ENCODE measurements around the gene KAZN. TPM values are rescaled to one million over a fixed set of nuclear protein-coding genes. Genes with fewer than 3 reads are reported as not detected.

KAZN gene
- total and polyA plus RNA-seq, 8 donors: 11.1 to 37.5 (median 30.2) TPM

DNA sequence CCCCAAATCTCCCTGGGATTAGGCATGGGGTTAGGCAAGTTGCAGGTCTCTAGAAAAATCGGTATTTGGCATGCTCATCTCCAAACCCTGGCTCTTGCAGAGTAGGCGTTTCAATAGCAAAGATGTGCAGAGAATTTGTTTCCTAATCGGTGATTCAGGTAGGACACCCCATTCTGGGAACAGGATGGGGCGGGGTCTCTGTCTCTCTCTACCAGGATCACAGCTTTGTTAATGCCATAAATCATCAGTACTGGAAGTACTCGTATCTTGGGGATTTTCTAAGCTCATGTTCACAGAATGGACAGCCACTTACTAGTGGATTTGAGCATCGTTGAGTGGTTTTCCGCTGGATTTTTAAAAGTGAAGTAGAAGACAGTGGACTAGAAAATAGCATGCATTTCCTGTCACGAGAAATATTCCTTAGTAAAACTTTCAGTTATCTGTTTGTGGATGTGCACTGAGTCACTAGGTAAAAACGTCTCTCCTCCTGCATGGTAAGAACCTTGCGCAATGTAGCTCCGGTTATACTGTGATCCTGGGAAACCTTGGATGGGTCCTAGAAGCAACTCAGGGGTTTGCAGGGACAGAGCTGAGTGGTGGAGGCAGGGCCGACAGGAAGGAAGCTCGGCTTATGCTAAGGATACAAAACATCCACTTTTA is 560.2 kb downstream of the KAZN start:
- H3K4me3 ChIP-seq: no peak overlapping the region
- no peak for ATAC-seq
- TF ChIP-seq, protein P1, sequence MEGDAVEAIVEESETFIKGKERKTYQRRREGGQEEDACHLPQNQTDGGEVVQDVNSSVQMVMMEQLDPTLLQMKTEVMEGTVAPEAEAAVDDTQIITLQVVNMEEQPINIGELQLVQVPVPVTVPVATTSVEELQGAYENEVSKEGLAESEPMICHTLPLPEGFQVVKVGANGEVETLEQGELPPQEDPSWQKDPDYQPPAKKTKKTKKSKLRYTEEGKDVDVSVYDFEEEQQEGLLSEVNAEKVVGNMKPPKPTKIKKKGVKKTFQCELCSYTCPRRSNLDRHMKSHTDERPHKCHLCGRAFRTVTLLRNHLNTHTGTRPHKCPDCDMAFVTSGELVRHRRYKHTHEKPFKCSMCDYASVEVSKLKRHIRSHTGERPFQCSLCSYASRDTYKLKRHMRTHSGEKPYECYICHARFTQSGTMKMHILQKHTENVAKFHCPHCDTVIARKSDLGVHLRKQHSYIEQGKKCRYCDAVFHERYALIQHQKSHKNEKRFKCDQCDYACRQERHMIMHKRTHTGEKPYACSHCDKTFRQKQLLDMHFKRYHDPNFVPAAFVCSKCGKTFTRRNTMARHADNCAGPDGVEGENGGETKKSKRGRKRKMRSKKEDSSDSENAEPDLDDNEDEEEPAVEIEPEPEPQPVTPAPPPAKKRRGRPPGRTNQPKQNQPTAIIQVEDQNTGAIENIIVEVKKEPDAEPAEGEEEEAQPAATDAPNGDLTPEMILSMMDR (IDR thresholded peaks at IDR 0.05): no peak

DNA sequence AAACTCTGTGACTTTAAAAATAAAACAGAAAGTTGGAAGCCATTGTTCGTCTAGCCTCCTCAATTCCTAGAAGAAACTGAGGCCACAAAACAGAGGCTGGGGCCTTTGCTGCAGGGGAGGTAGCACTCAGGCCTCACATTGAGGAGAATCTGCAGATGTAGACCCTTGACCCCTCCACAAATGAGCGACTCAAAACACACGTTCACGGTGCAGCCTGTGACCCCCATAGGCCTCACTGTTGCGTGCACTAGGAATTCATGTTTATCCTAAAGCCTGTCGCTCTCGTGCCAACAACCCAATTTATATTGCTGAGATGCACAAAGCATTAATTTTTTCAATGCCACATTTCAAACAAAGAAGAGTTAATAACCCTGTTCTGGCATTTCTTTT is 560.7 kb downstream of the KAZN start:
- Histone ChIP-seq H3K9me3 (no peaks in the 10 kb centered on the region), H3K27ac (peak overlapping the region in 1 of 2 donors; percentile 50), H3K4me3 (no peak overlapping the region), H3K27me3 (peaks cover 0 to 13% of the 10 kb centered on the region in 2 donors), H3K4me1 (peaks cover 4 to 54% of the 10 kb centered on the region in 2 donors), H3K36me3 (no peaks in the 10 kb centered on the region)
- DNase-seq (no peak), ATAC-seq (no peak)
- TF ChIP-seq, protein P1 (IDR thresholded peaks at IDR 0.05): no peak
- intact Hi-C loops (cut with DNase I): loop anchor here in 1 of 2 donors (10.0 kb wide), 1 partner anchor 106 kb away; no protein-coding TSS in a partner anchor

More for the DNA sequence above, 560.2 kb downstream of the KAZN start:
- no peak for DNase-seq
- peaks cover 0 to 18% of the 10 kb centered on the region in 2 donors for H3K27me3 ChIP-seq
- peak overlapping the region in 1 of 2 donors; percentile 50 for H3K27ac ChIP-seq
- peaks cover 4 to 60% of the 10 kb centered on the region in 2 donors for H3K4me1 ChIP-seq
- H3K36me3 ChIP-seq: no peaks in the 10 kb centered on the region
- H3K9me3 ChIP-seq: no peaks in the 10 kb centered on the region
- intact Hi-C loops (cut with DNase I): loop anchor here in 1 of 2 donors (10.0 kb wide), 1 partner anchor 106 kb away; no protein-coding TSS in a partner anchor

DNA sequence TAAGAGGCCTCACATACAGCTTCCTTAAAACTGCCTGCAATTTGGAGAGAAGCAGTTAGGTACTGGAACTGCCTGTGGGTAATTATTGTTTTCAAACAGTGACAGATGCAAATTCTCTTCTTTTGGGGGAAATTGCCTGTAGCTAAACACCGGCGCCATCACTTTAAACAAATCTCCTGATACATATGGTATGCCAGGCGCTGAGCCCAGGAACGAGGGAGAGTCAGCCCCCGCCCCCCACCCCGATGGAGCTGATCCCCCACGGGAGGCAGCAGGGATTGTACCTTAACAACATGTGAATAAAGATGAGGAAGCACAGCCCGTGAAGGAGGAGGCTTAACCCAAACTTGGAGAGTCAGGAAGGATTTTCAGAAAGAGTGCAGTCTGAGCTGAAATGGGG is 562.1 kb downstream of the KAZN start:
- Histone ChIP-seq H3K4me3 (no peak overlapping the region), H3K9me3 (no peaks in the 10 kb centered on the region), H3K4me1 (peaks cover 4 to 40% of the 10 kb centered on the region in 2 donors), H3K36me3 (no peaks in the 10 kb centered on the region), H3K27ac (no peak overlapping the region), H3K27me3 (no peaks in the 10 kb centered on the region)
- ATAC-seq (peak; percentile 76), DNase-seq (no peak)
- intact Hi-C loops (cut with DNase I): no loop called here
- TF ChIP-seq, protein P1 (IDR thresholded peaks at IDR 0.05): no peak

DNA sequence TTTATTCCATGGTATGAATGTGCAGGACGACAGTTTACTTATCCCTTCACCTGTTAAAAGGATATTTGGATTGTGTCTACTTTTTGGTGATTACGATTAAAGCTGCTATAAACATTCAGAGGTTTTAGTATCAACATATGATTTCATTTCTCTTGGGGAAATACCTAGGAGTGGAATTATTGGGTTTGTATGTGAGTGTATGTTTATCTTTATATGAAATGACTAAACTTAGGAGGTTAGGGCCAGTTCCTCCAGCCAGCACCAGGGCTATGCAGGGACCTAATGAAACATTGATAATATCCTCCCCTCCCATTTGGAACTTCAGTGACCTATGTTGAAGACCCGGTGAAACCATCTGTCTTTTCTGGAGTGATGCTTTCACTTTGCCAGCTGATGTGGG is 568.9 kb downstream of the KAZN start:
- DNase-seq: no peak
- Histone ChIP-seq H3K4me1 (peaks cover 0 to 28% of the 10 kb centered on the region in 2 donors), H3K9me3 (no peaks in the 10 kb centered on the region), H3K36me3 (no peaks in the 10 kb centered on the region), H3K4me3 (no peak overlapping the region), H3K27ac (no peak overlapping the region), H3K27me3 (no peaks in the 10 kb centered on the region)
- intact Hi-C loops (cut with DNase I): no loop called here
- ATAC-seq: no peak
- TF ChIP-seq, protein P1 (IDR thresholded peaks at IDR 0.05): no peak

Data from left lung (tissue), 10 donors.